ENCODE data around the gene RNU1-3.
"Not testable (repeated sequence)": the region's sequence is repeated elsewhere in the genome, so short reads cannot be mapped to it uniquely, and the experiment has no call there.

RNU1-3 gene

GRCh38 chr1:16633540-16634282 is 33.0 kb downstream of the RNU1-3 start:
- H3K36me3 ChIP-seq (ENCODE audit: control insufficient read depth, insufficient read depth, low read length) = peaks cover 65% of the 10 kb centered on the region
- not testable (repeated sequence) for H3K4me1 ChIP-seq (ENCODE audit: control insufficient read depth, insufficient read depth, low read length, poor library complexity, severe bottlenecking); H3K27ac ChIP-seq (ENCODE audit: low read depth, low read length, severe bottlenecking); H3K9me3 ChIP-seq (ENCODE audit: control insufficient read depth, low read length); H3K4me3 ChIP-seq (ENCODE audit: extremely low read depth, insufficient read depth, low read length, poor library complexity, severe bottlenecking)
- 92 to 100% methylated on average over 1 to 4 of the region's 6 CpGs for WGBS, 2 experiments (ENCODE audit: insufficient coverage in 2 of 2)

- not testable (repeated sequence) for H3K4me1 ChIP-seq (ENCODE audit: control insufficient read depth, insufficient read depth, low read length, poor library complexity, severe bottlenecking); H3K4me3 ChIP-seq (ENCODE audit: extremely low read depth, insufficient read depth, low read length, poor library complexity, severe bottlenecking); H3K9me3 ChIP-seq (ENCODE audit: control insufficient read depth, low read length); H3K27ac ChIP-seq (ENCODE audit: low read depth, low read length, severe bottlenecking)
- WGBS, 2 experiments (ENCODE audit: insufficient coverage in 2 of 2) = 89 to 92% methylated on average over 11 to 12 of the region's 14 CpGs
- H3K36me3 ChIP-seq (ENCODE audit: control insufficient read depth, insufficient read depth, low read length) = peaks cover 71% of the 10 kb centered on the region
These were observed 34.5 kb downstream of the RNU1-3 start for GRCh38 chr1:16632044-16632850.

DNA sequence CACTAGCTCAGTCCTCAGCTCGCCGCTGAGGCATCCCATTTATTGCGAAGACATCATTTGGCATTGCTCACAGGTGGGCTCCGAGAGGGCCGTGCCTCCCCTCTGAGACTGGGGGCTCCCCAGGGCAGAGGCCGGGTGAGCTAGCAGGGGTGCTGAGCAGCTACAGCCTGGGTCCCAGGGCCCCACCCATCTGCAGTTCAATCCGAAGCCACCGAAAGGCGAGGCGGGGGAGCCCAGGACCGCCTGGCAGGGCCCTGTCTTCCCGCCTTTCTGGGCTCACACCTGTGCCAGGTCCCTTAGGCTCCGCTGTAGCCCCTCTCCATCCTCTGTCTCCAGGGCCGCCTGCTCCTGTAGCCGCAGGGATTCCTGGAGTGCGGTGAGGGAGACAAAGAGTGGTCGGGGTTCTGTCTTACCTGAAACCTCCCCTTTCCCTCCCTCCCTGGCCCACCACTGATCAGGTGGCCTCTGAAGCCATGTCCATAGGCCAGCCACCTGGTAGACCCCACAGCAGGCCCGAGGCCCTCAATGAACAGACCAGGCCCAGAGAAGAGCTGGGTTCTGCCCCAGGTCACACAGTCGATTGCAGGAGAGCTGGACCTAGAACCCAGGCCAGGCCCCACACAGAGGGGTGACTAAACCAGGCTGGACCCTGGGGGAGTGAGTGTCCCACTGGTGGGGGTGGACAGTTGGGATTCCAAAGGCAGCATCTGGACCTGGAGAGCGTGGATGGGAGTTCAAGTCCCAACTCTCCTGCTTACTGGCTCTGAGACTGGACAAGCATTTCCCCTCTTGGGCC is 35.3 kb downstream of the RNU1-3 start:
- Histone ChIP-seq H3K4me1 (ENCODE audit: control insufficient read depth, insufficient read depth, low read length, poor library complexity, severe bottlenecking) (no peaks in the 10 kb centered on the region), H3K36me3 (ENCODE audit: control insufficient read depth, insufficient read depth, low read length) (peaks cover 68% of the 10 kb centered on the region), H3K4me3 (ENCODE audit: extremely low read depth, insufficient read depth, low read length, poor library complexity, severe bottlenecking) (no peak overlapping the region), H3K27ac (ENCODE audit: low read depth, low read length, severe bottlenecking) (no peak overlapping the region), H3K9me3 (ENCODE audit: control insufficient read depth, low read length) (no peaks in the 10 kb centered on the region)
- 93 to 94% methylated on average over 20 of the region's 20 CpGs for WGBS, 2 experiments (ENCODE audit: insufficient coverage in 2 of 2)

- Histone ChIP-seq H3K36me3 (ENCODE audit: control insufficient read depth, insufficient read depth, low read length) (peaks cover 75% of the 10 kb centered on the region), H3K27ac (ENCODE audit: low read depth, low read length, severe bottlenecking) (no peak overlapping the region)
- 96% methylated on average over 33 to 35 of the region's 36 CpGs for WGBS, 2 experiments (ENCODE audit: insufficient coverage in 2 of 2)
These were observed 36.0 kb downstream of the RNU1-3 start for GRCh38 chr1:16630661-16631247.

DNA sequence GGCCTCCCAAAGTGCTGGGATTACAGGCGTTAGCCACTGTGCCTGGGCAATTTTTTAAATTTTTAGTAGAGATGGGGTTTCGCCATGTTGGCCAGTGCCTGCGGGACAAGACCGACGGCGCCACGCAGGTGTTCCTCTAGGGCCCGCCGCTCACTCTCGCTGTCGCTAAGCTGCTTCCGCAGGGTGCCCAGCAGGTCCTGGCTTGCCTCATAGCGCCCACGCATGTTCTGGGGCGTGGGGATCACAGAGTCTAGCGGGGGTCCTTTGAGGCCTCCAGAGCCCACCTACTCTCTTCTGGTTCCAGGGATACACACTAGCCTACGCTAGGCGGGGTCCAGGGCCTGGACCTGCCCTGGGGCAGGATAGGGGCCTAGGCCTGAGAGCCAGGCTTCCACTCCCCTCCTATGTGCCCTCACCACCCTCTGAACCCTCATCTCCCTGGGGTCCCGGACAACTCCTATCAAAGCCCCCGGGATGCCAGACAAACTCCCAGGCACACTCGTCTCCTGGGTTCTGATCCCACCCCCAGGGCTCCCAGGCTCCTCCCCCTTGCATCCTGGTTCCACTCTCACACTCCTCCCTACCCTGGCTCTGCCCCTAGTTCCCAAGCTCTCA is 36.7 kb downstream of the RNU1-3 start:
- peaks cover 81% of the 10 kb centered on the region for H3K36me3 ChIP-seq (ENCODE audit: control insufficient read depth, insufficient read depth, low read length)
- not testable (repeated sequence) for H3K27ac ChIP-seq (ENCODE audit: low read depth, low read length, severe bottlenecking); H3K9me3 ChIP-seq (ENCODE audit: control insufficient read depth, low read length); H3K4me3 ChIP-seq (ENCODE audit: extremely low read depth, insufficient read depth, low read length, poor library complexity, severe bottlenecking); H3K4me1 ChIP-seq (ENCODE audit: control insufficient read depth, insufficient read depth, low read length, poor library complexity, severe bottlenecking)
- 95% methylated on average over 20 to 21 of the region's 21 CpGs for WGBS, 2 experiments (ENCODE audit: insufficient coverage in 2 of 2)

More at GRCh38 chr1:16630661-16631247, 36.0 kb downstream of the RNU1-3 start:
- no peak overlapping the region for H3K4me3 ChIP-seq (ENCODE audit: extremely low read depth, insufficient read depth, low read length, poor library complexity, severe bottlenecking)
- H3K4me1 ChIP-seq (ENCODE audit: control insufficient read depth, insufficient read depth, low read length, poor library complexity, severe bottlenecking) = no peaks in the 10 kb centered on the region
- H3K9me3 ChIP-seq (ENCODE audit: control insufficient read depth, low read length) = no peaks in the 10 kb centered on the region

DNA sequence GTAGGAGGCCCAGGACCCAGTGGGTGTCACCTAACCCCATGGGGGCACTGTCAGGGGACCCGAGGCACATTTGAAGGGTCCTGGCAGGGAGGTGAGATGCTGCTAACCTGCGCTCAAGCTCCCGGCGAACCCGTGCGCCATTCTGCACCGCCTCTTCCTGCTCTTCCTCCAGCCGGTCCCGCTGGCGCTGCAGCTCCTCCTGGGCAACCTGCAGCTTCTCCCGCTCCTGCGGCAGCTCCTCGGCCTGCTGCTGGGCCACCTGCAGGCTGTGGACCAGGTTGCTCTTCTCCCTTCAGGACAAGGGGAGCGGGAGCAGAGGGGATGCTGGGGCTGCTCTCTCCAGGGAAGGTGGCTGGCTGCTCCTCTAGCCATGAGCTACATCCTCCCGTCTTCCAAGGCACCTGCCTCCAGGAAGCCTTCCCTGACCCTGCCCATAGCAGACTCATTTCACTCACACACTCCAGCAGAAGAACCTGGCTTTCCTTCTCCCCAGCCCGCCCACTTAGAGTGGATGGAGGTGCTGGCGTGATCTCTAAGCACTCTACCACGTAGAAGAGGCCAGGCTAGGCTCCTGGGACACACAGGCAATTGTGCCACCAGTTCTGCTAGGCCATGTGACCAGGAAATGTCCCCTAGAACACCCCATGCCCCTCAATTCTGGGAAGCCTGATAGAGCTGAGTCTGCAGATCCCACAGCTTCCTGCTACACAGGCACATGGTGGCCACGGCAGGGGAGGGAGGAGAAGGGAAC is 38.2 kb downstream of the RNU1-3 start:
- 94 to 95% methylated on average over 19 of the region's 19 CpGs for WGBS, 2 experiments (ENCODE audit: insufficient coverage in 2 of 2)

GRCh38 chr1:16626409-16626983 is 40.3 kb downstream of the RNU1-3 start:
- H3K36me3 ChIP-seq (ENCODE audit: control insufficient read depth, insufficient read depth, low read length) = peaks cover 74% of the 10 kb centered on the region
- not testable (repeated sequence) for H3K9me3 ChIP-seq (ENCODE audit: control insufficient read depth, low read length); H3K4me3 ChIP-seq (ENCODE audit: extremely low read depth, insufficient read depth, low read length, poor library complexity, severe bottlenecking); H3K27ac ChIP-seq (ENCODE audit: low read depth, low read length, severe bottlenecking); H3K4me1 ChIP-seq (ENCODE audit: control insufficient read depth, insufficient read depth, low read length, poor library complexity, severe bottlenecking)
- WGBS, 2 experiments (ENCODE audit: insufficient coverage in 2 of 2) = 91 to 92% methylated on average over 10 to 14 of the region's 15 CpGs

More for the DNA sequence above, 38.2 kb downstream of the RNU1-3 start:
- Histone ChIP-seq H3K4me3 (ENCODE audit: extremely low read depth, insufficient read depth, low read length, poor library complexity, severe bottlenecking) (no peak overlapping the region), H3K36me3 (ENCODE audit: control insufficient read depth, insufficient read depth, low read length) (peaks cover 81% of the 10 kb centered on the region), H3K9me3 (ENCODE audit: control insufficient read depth, low read length) (no peaks in the 10 kb centered on the region), H3K27ac (ENCODE audit: low read depth, low read length, severe bottlenecking) (no peak overlapping the region), H3K4me1 (ENCODE audit: control insufficient read depth, insufficient read depth, low read length, poor library complexity, severe bottlenecking) (no peaks in the 10 kb centered on the region)

DNA sequence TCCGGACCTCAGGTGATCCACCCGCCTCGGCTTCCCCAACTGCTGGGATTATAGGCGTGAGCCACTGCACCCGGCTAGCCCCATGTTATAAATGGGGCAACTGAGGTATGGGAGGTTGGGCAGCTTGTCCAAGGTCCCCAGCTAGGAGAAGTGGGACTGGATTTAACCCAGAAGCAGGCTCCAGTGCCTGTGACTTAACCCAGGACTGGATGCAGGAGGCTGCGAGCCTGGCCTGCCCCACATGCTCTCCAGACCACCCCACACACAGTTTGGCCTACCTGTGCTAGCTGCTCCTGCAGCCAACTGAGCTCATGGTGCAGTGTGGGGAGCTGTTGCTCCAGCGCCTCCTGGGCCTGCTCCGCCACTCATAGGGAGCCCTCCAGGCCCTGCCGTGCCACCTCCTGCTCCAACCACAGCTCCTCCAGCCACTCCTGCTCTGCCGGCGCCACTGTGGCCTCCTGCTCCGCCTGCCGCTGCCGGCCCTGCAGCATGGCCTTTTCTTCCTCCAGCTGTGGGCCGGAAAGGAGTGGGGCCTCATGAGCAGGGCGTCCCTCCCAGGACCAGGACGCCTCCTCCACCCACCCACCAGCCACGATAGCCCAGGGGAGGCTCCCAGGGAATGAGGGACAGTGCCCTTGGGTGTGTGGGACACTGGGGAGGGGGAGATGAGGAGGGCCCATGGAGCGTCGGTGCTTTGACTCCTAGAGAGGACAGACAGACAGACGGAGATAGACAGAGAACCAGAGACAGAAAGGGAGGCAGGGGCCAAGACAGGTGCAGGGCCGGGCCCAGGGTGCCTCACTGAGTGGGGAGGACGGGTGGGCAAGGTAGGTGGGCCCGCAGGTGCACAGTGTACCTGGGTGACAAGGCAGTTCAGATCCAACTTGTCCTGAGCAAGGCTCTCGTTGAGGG is 41.0 kb downstream of the RNU1-3 start:
- no peaks in the 10 kb centered on the region for H3K9me3 ChIP-seq (ENCODE audit: control insufficient read depth, low read length)
- H3K27ac ChIP-seq (ENCODE audit: low read depth, low read length, severe bottlenecking) = no peak overlapping the region
- H3K4me1 ChIP-seq (ENCODE audit: control insufficient read depth, insufficient read depth, low read length, poor library complexity, severe bottlenecking) = no peaks in the 10 kb centered on the region
- peaks cover 72% of the 10 kb centered on the region for H3K36me3 ChIP-seq (ENCODE audit: control insufficient read depth, insufficient read depth, low read length)
- WGBS, 2 experiments (ENCODE audit: insufficient coverage in 2 of 2) = 93 to 95% methylated on average over 25 of the region's 25 CpGs
- no peak overlapping the region for H3K4me3 ChIP-seq (ENCODE audit: extremely low read depth, insufficient read depth, low read length, poor library complexity, severe bottlenecking)
